ENCODE data around the gene PSMA1. TPM values are rescaled to one million over a fixed set of nuclear protein-coding genes. Genes with fewer than 3 reads are reported as not detected.
A peak's percentile ranks its signal among the peaks of the same experiment; 100 is the strongest.

Gene PSMA1
- total and polyA plus RNA-seq, 4 donors, result 129 to 250 (median 150) TPM

- H3K4me3 ChIP-seq, result peak overlapping the region; percentile 62
- H3K9me3 ChIP-seq (ENCODE audit: control insufficient read depth in 4 of 4, insufficient read depth in 3 of 4, low read length in 3 of 4), result no peaks in the 10 kb centered on the region
- H3K9ac ChIP-seq (ENCODE audit: insufficient read depth in 1 of 2, low read length in 2 of 2), result peak overlapping the region; percentile 25 to 98
- DNase-seq (no peak), ATAC-seq (ENCODE audit: insufficient read depth, low FRiP score) (no peak)
- peak overlapping the region; percentile 89 to 91 for H3K27ac ChIP-seq (ENCODE audit: low read depth in 1 of 2, low read length in 1 of 2)
- H3K4me1 ChIP-seq (ENCODE audit: control insufficient read depth in 5 of 5, insufficient read depth in 5 of 5, low read length in 5 of 5), result peaks cover 2 to 14% (median 4%) of the 10 kb centered on the region in 5 donors
- no peaks in the 10 kb centered on the region for H3K27me3 ChIP-seq (ENCODE audit: control insufficient read depth in 3 of 3, insufficient read depth in 3 of 3, low read length in 2 of 3)
- 13 to 24% methylated on average over 11 of the region's 11 CpGs for WGBS, 2 donors
- peaks cover 0 to 13% (median 8%) of the 10 kb centered on the region in 4 donors for H3K36me3 ChIP-seq (ENCODE audit: control insufficient read depth in 4 of 4, insufficient read depth in 4 of 4, low read length in 4 of 4)
- TF ChIP-seq CTCF (IDR thresholded peaks at IDR 0.05; ENCODE audit: control extremely low read depth, extremely low read depth), result no peak
Measured at GRCh38 chr11:14520747-14521151, 563 bp upstream of the PSMA1 start.

- peak overlapping the region; percentile 89 to 91 for H3K27ac ChIP-seq (ENCODE audit: low read depth in 1 of 2, low read length in 1 of 2)
- H3K36me3 ChIP-seq (ENCODE audit: control insufficient read depth in 4 of 4, insufficient read depth in 4 of 4, low read length in 4 of 4), result peaks cover 6 to 15% (median 9%) of the 10 kb centered on the region in 4 donors
- ATAC-seq (ENCODE audit: insufficient read depth, low FRiP score) (peak; percentile 21), DNase-seq (peak in 1 of 3 donors; percentile 27)
- peaks cover 3 to 14% (median 4%) of the 10 kb centered on the region in 5 donors for H3K4me1 ChIP-seq (ENCODE audit: control insufficient read depth in 5 of 5, insufficient read depth in 5 of 5, low read length in 5 of 5)
- H3K9ac ChIP-seq (ENCODE audit: insufficient read depth in 1 of 2, low read length in 2 of 2), result peak overlapping the region; percentile 90 to 97
- H3K9me3 ChIP-seq (ENCODE audit: control insufficient read depth in 4 of 4, insufficient read depth in 3 of 4, low read length in 3 of 4), result no peaks in the 10 kb centered on the region
- TF ChIP-seq CTCF (IDR thresholded peaks at IDR 0.05; ENCODE audit: control extremely low read depth, extremely low read depth), result no peak
- H3K27me3 ChIP-seq (ENCODE audit: control insufficient read depth in 3 of 3, insufficient read depth in 3 of 3, low read length in 2 of 3), result no peaks in the 10 kb centered on the region
- H3K4me3 ChIP-seq, result peak overlapping the region; percentile 80
- 1% methylated on average over 10 of the region's 10 CpGs for WGBS, 2 donors
Measured at GRCh38 chr11:14519597-14519916, 629 bp downstream of the PSMA1 start.

- peaks cover 3 to 14% (median 4%) of the 10 kb centered on the region in 5 donors for H3K4me1 ChIP-seq (ENCODE audit: control insufficient read depth in 5 of 5, insufficient read depth in 5 of 5, low read length in 5 of 5)
Measured at GRCh38 chr11:14518820-14519219, 1.4 kb downstream of the PSMA1 start.

More at GRCh38 chr11:14518820-14519219, 1.4 kb downstream of the PSMA1 start:
- WGBS, 2 donors, result 69 to 81% methylated on average over 3 of the region's 3 CpGs
- H3K9ac ChIP-seq (ENCODE audit: insufficient read depth in 1 of 2, low read length in 2 of 2), result peak overlapping the region; percentile 90 to 97
- ATAC-seq (ENCODE audit: insufficient read depth, low FRiP score) (no peak), DNase-seq (no peak)
- no peak overlapping the region for H3K4me3 ChIP-seq
- no peaks in the 10 kb centered on the region for H3K9me3 ChIP-seq (ENCODE audit: control insufficient read depth in 4 of 4, insufficient read depth in 3 of 4, low read length in 3 of 4)
- H3K27me3 ChIP-seq (ENCODE audit: control insufficient read depth in 3 of 3, insufficient read depth in 3 of 3, low read length in 2 of 3), result no peaks in the 10 kb centered on the region
- peak overlapping the region in 1 of 2 donors; percentile 89 for H3K27ac ChIP-seq (ENCODE audit: low read depth in 1 of 2, low read length in 1 of 2)
- no peak for TF ChIP-seq CTCF (IDR thresholded peaks at IDR 0.05; ENCODE audit: control extremely low read depth, extremely low read depth)
- H3K36me3 ChIP-seq (ENCODE audit: control insufficient read depth in 4 of 4, insufficient read depth in 4 of 4, low read length in 4 of 4), result peaks cover 7 to 18% (median 10%) of the 10 kb centered on the region in 4 donors

All from lung (tissue), 12 donors.